SU-DHL-6 (cell line): ENCODE results near the gene SDK1.
"Not testable (repeated sequence)": the region's sequence is repeated elsewhere in the genome, so short reads cannot be mapped to it uniquely, and the experiment has no call there.

Source experiments
- H2AFZ ChIP-seq: fragments of 200-600 bp; sonication (generic); 2 replicates; pipeline ENCODE4 v1.6.1; 2014; ENCODE audit warnings: low read depth, mild to moderate bottlenecking, moderate library complexity, mixed read lengths, antibody characterized with exemption, low read length; ENCODE audit not compliant: severe bottlenecking
- H3F3A ChIP-seq: fragments of 200-600 bp; shearing (Covaris generic); 2 replicates; pipeline ENCODE4 v1.6.0; 2016; ENCODE audit warnings: antibody characterized with exemption, mild to moderate bottlenecking; ENCODE audit not compliant: insufficient read depth
- H3K27ac ChIP-seq: fragments of 200-600 bp; sonication (generic); 2 replicates; pipeline ENCODE4 v1.5.1; 2016; ENCODE audit warnings: low read depth, mild to moderate bottlenecking, low read length, moderate library complexity, mixed read lengths
- H3K27me3 ChIP-seq: fragments of 200-600 bp; sonication (generic), shearing (Covaris generic); 2 replicates; pipeline ENCODE4 v1.6.0; 2014; ENCODE audit warnings: mild to moderate bottlenecking, low read length
- H3K36me3 ChIP-seq: fragments of 200-600 bp; sonication (generic); 2 replicates; pipeline ENCODE4 v1.6.1; 2014; ENCODE audit warnings: mild to moderate bottlenecking, low read length, mixed read lengths
- H3K4me2 ChIP-seq: fragments of 300-600, 200-600 bp; shearing (Covaris generic), sonication (generic); 2 replicates; pipeline ENCODE4 v1.6.0; 2014; ENCODE audit warnings: low read length, low read depth, mild to moderate bottlenecking; ENCODE audit not compliant: poor library complexity, severe bottlenecking
- H3K4me3 ChIP-seq: fragments of 200-600 bp; sonication (generic); 2 replicates; pipeline ENCODE4 v1.5.1; 2014; ENCODE audit warnings: antibody characterized with exemption, low read length, mild to moderate bottlenecking, mixed read lengths; ENCODE audit not compliant: insufficient read depth, poor library complexity, severe bottlenecking
- H3K79me2 ChIP-seq: fragments of 200-600 bp; sonication (generic); 2 replicates; pipeline ENCODE4 v1.6.1; 2014; ENCODE audit warnings: mild to moderate bottlenecking, low read length, moderate library complexity; ENCODE audit not compliant: insufficient read depth
- H3K9ac ChIP-seq: fragments of 200-600 bp; sonication (generic); 2 replicates; pipeline ENCODE4 v1.7.0; 2014; ENCODE audit warnings: mild to moderate bottlenecking, low read length
- H3K9me2 ChIP-seq: fragments of 200-600 bp; sonication (generic); replicated peaks from 2 replicates; pipeline ENCODE4 v1.6.1; 2014; ENCODE audit warnings: low read length; ENCODE audit not compliant: insufficient read depth
- H3K9me3 ChIP-seq: fragments of 200-600 bp; sonication (generic); 2 replicates; pipeline ENCODE4 v1.6.1; 2014; ENCODE audit warnings: low read length, mixed read lengths; ENCODE audit not compliant: insufficient read depth
- H4K20me1 ChIP-seq: fragments of 200-600 bp; sonication (generic); 2 replicates; pipeline ENCODE4 v1.6.1; 2014; ENCODE audit warnings: low read depth, mild to moderate bottlenecking, antibody characterized with exemption, low read length, moderate library complexity, mixed read lengths
- EZH2phosphoT487 ChIP-seq: fragments of 200-600 bp; sonication (generic), shearing (Covaris generic); conservative IDR thresholded peaks from 2 replicates; pipeline ENCODE4 v1.6.1; 2018; ENCODE audit warnings: mild to moderate bottlenecking, antibody characterized with exemption, low read length, moderate library complexity, mixed read lengths
- TF ChIP-seq, protein P1 (sequence below): fragments of 200-600 bp; sonication (generic); IDR thresholded peaks from one replicate; pipeline ENCODE4 v1.5.1; 2017; ENCODE audit warnings: antibody characterized with exemption, mild to moderate bottlenecking, low read length, moderate library complexity; ENCODE audit not compliant: insufficient read depth, poor library complexity, severe bottlenecking

SDK1 gene

DNA sequence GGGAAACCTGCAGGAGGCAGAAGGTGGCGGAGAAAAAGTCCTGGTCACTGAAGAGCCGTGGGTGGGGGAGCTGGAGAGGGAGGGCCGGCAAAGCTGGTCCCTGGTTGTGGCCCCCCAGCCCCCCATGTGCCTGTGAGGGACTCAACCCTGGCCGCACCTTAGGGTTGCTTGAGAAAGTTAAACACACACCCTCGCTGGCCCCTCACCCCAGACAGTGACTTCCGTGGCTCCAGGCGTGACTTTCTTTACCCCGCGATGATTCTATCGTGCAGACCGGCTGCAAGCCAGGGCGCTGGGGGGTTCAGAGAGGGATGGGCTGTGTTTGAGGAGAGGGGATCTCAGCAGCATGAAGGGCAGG, 933.4 kb downstream of the SDK1 start:
- Histone ChIP-seq H3K9me3 (no peaks in the 10 kb centered on the region), H3K27me3 (no peaks in the 10 kb centered on the region), H3K79me2 (no peaks in the 10 kb centered on the region), H3K9me2 (no peaks in the 10 kb centered on the region), H3K27ac (no peak overlapping the region), H3K4me2 (no peak overlapping the region), H3K9ac (no peak overlapping the region), H3K4me3 (no peak overlapping the region), H2AFZ (no peak overlapping the region), H4K20me1 (no peaks in the 10 kb centered on the region), H3K36me3 (no peaks in the 10 kb centered on the region), H3F3A (no peaks in the 10 kb centered on the region)
- TF ChIP-seq, protein P1, sequence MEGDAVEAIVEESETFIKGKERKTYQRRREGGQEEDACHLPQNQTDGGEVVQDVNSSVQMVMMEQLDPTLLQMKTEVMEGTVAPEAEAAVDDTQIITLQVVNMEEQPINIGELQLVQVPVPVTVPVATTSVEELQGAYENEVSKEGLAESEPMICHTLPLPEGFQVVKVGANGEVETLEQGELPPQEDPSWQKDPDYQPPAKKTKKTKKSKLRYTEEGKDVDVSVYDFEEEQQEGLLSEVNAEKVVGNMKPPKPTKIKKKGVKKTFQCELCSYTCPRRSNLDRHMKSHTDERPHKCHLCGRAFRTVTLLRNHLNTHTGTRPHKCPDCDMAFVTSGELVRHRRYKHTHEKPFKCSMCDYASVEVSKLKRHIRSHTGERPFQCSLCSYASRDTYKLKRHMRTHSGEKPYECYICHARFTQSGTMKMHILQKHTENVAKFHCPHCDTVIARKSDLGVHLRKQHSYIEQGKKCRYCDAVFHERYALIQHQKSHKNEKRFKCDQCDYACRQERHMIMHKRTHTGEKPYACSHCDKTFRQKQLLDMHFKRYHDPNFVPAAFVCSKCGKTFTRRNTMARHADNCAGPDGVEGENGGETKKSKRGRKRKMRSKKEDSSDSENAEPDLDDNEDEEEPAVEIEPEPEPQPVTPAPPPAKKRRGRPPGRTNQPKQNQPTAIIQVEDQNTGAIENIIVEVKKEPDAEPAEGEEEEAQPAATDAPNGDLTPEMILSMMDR = no peak
- no peak for TF ChIP-seq EZH2phosphoT487

DNA sequence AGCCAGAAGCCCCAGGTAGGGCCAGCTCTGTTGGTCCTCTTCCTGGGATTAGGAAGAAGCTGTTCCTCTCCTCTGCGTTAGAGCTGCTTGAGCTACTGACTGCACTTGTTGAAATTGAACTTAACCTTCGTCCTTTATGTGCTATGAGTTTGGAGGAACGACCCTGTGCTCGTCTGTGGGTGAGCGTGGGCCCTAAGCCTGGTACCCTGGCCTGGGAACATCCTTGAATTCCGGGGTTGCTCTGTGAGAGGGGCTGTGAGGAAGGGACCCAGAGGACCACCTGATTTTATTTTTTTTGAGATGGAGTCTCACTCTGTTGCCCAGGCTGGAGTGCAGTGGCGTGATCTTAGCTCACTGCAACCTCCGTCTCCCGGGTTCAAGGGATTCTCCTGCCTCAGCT, 933.8 kb downstream of the SDK1 start:
- H3K9me3 ChIP-seq = no peaks in the 10 kb centered on the region
- H3K79me2 ChIP-seq = no peaks in the 10 kb centered on the region
- H3K27me3 ChIP-seq = no peaks in the 10 kb centered on the region
- H3K4me3 ChIP-seq = no peak overlapping the region
- no peaks in the 10 kb centered on the region for H3F3A ChIP-seq
- H3K9ac ChIP-seq = no peak overlapping the region
- H3K4me2 ChIP-seq = no peak overlapping the region
- TF ChIP-seq, protein P1 = no peak
- no peak for TF ChIP-seq EZH2phosphoT487
- H3K9me2 ChIP-seq = no peaks in the 10 kb centered on the region
- no peak overlapping the region for H2AFZ ChIP-seq
- no peaks in the 10 kb centered on the region for H3K36me3 ChIP-seq
- no peaks in the 10 kb centered on the region for H4K20me1 ChIP-seq
- no peak overlapping the region for H3K27ac ChIP-seq

DNA sequence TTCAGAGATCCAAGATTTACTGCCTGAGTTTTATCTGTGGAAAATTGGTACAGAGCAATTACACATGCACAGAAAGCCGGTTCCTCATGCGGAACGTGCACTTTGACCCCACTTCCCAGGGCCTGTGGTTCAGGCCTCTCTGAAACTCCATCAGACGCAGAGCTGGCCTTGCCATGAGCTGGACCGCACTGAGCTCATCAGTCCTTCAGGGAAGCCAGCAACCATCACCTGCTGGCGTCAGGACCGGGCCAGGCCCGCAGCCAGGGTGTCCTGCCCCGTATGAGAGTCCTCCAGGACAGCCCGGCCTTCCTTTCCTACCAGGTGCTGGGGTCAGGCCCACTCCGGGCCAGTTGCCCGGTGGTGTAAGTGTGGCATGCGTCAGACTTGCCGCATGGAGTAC, 934.5 kb downstream of the SDK1 start:
- Histone ChIP-seq H4K20me1 (no peaks in the 10 kb centered on the region), H3K9ac (no peak overlapping the region), H3K27ac (no peak overlapping the region), H3K36me3 (no peaks in the 10 kb centered on the region), H3F3A (no peaks in the 10 kb centered on the region), H2AFZ (no peak overlapping the region), H3K27me3 (no peaks in the 10 kb centered on the region), H3K79me2 (no peaks in the 10 kb centered on the region), H3K9me2 (no peaks in the 10 kb centered on the region), H3K4me2 (no peak overlapping the region), H3K9me3 (no peaks in the 10 kb centered on the region), H3K4me3 (no peak overlapping the region)
- no peak for TF ChIP-seq EZH2phosphoT487
- TF ChIP-seq, protein P1 = no peak

DNA sequence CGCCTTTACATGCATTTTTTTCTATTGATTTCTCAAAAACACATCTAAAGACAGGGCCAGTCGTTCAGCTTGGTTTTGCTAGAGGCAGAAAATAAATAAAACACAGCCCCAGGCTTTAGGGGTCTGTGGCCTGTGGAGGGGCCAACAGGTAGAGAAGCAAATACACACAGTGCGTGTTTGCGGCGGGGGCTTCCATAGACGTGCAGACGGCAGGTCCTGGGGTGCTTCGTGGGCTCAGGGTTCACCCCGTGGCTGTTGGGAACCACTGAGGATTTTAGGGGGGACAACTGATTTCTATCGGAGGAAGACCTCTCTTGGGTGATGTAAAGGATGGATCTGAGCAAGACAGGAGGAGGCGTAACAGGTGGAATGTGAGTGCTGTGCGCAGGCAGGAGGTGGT, 935.3 kb downstream of the SDK1 start:
- Histone ChIP-seq H3K9ac (no peak overlapping the region), H2AFZ (no peak overlapping the region), H3K27me3 (no peaks in the 10 kb centered on the region), H4K20me1 (no peaks in the 10 kb centered on the region), H3K36me3 (no peaks in the 10 kb centered on the region), H3K9me3 (no peaks in the 10 kb centered on the region), H3K79me2 (no peaks in the 10 kb centered on the region), H3K9me2 (no peaks in the 10 kb centered on the region), H3K4me2 (no peak overlapping the region), H3F3A (no peaks in the 10 kb centered on the region), H3K4me3 (no peak overlapping the region), H3K27ac (no peak overlapping the region)
- TF ChIP-seq, protein P1 = no peak
- no peak for TF ChIP-seq EZH2phosphoT487

DNA sequence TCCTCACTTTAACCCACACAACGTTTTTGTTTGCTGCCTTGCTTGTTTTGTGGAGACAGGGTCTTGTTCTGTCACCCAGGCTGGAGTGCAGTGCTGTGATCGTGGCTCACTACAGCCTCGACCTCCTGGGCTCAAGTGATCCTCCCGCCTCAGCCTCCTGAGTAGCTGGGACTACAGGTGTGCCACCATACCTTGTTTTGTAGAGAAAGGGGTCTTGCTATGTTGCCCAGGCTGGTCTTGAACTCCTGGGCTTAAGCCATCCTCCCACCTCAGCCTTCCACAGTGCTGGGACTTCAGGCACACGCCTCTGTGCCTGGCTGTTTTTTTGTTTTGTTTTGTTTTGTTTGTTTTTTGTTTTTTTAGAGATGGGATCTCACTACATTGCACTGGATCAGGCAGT, 935.8 kb downstream of the SDK1 start:
- not testable (repeated sequence) for H3K27me3 ChIP-seq, H3K79me2 ChIP-seq, H3K9ac ChIP-seq, H3F3A ChIP-seq, H3K36me3 ChIP-seq, H3K9me2 ChIP-seq, H4K20me1 ChIP-seq, H3K9me3 ChIP-seq, H3K27ac ChIP-seq, H2AFZ ChIP-seq, H3K4me2 ChIP-seq, H3K4me3 ChIP-seq
